Measurements from ENCODE around the gene CYBA. TPM values are rescaled to one million over a fixed set of nuclear protein-coding genes. Genes with fewer than 3 reads are reported as not detected.

CYBA gene
- total RNA-seq, 1 donor from 2014 or later: 51.7 TPM

- Mint-ChIP-seq H3K4me3 (ENCODE audit: unreplicated experiment) (no peak overlapping the region), H3K27me3 (ENCODE audit: low read depth) (no peaks in the 10 kb centered on the region), H3K4me1 (ENCODE audit: low read depth) (no peaks in the 10 kb centered on the region), H3K27ac (ENCODE audit: unreplicated experiment) (no peak overlapping the region), H3K36me3 (ENCODE audit: low read depth) (peaks cover 24% of the 10 kb centered on the region), H3K9me3 (ENCODE audit: low read depth) (no peaks in the 10 kb centered on the region)
- no peak for DNase-seq (ENCODE audit: low spot score)
- no peak for TF ChIP-seq CTCF (IDR thresholded peaks at IDR 0.05)
Measured at GRCh38 chr16:88593910-88594309, 56.9 kb downstream of the CYBA start.

- Mint-ChIP-seq H3K4me1 (ENCODE audit: low read depth) (no peaks in the 10 kb centered on the region), H3K36me3 (ENCODE audit: low read depth) (peaks cover 24% of the 10 kb centered on the region), H3K27me3 (ENCODE audit: low read depth) (no peaks in the 10 kb centered on the region), H3K9me3 (ENCODE audit: low read depth) (no peaks in the 10 kb centered on the region), H3K27ac (ENCODE audit: unreplicated experiment) (no peak overlapping the region), H3K4me3 (ENCODE audit: unreplicated experiment) (no peak overlapping the region)
- DNase-seq (ENCODE audit: low spot score): no peak
- TF ChIP-seq CTCF (IDR thresholded peaks at IDR 0.05): no peak
Measured at GRCh38 chr16:88593489-88593888, 57.4 kb downstream of the CYBA start.

Other genes starting within 250 kb of the CYBA start
- gene ZFPM1, start 197.8 kb downstream of the CYBA start, total RNA-seq: 4.4 to 7.6 TPM (median 7.0 TPM) in 3 replicates
- gene ZC3H18, start 80.7 kb downstream of the CYBA start, total RNA-seq: 32.1 to 38.4 TPM (median 36.7 TPM) in 3 replicates
- not detected in 3 replicates for gene IL17C, start 12.5 kb downstream of the CYBA start, total RNA-seq
- 38.3 to 40.0 TPM (median 38.8 TPM) in 3 replicates for gene MVD, start 12.0 kb upstream of the CYBA start, total RNA-seq
- gene SNAI3, start 35.5 kb upstream of the CYBA start, total RNA-seq: not detected in 3 replicates
- gene RNF166, start 55.4 kb upstream of the CYBA start, total RNA-seq: 12.8 to 15.5 TPM (median 14.3 TPM) in 3 replicates
- gene CTU2, start 55.5 kb upstream of the CYBA start, total RNA-seq: 20.7 to 37.1 TPM (median 24.1 TPM) in 3 replicates
- gene PIEZO1, start 134.2 kb upstream of the CYBA start, total RNA-seq: 134 to 209 TPM (median 208 TPM) in 3 replicates
- 2.9 to 11.7 TPM (median 3.7 TPM) in 3 replicates for gene CDT1, start 152.7 kb upstream of the CYBA start, total RNA-seq
- 68.8 to 90.2 TPM (median 70.7 TPM) in 3 replicates for gene APRT, start 160.9 kb upstream of the CYBA start, total RNA-seq
- 34.1 to 36.6 TPM (median 34.6 TPM) in 3 replicates for gene GALNS, start 205.9 kb upstream of the CYBA start, total RNA-seq
- gene TRAPPC2L, start 206.1 kb upstream of the CYBA start, total RNA-seq: 42.7 to 55.8 TPM (median 52.5 TPM) in 3 replicates
- gene PABPN1L, start 215.6 kb upstream of the CYBA start, total RNA-seq: not detected in 3 replicates

Data from chondrocyte (in vitro differentiated cells).